ENCODE measurements around the gene BTBD9. TPM values are rescaled to one million over a fixed set of nuclear protein-coding genes. Genes with fewer than 3 reads are reported as not detected.

Gene BTBD9
- total and polyA plus RNA-seq, 4 donors, result 8.7 to 73.9 (median 28.3) TPM

- H3K27ac ChIP-seq (ENCODE audit: low read depth in 1 of 2, low read length in 1 of 2), result peak overlapping the region in 1 of 2 donors; percentile 23
- H3K9me3 ChIP-seq (ENCODE audit: control insufficient read depth in 4 of 4, insufficient read depth in 3 of 4, low read length in 3 of 4), result peaks cover 0 to 2% (median 0%) of the 10 kb centered on the region in 4 donors
- no peak overlapping the region for H3K9ac ChIP-seq (ENCODE audit: insufficient read depth in 1 of 2, low read length in 2 of 2)
- H3K4me3 ChIP-seq, result no peak overlapping the region
- TF ChIP-seq, protein P1, sequence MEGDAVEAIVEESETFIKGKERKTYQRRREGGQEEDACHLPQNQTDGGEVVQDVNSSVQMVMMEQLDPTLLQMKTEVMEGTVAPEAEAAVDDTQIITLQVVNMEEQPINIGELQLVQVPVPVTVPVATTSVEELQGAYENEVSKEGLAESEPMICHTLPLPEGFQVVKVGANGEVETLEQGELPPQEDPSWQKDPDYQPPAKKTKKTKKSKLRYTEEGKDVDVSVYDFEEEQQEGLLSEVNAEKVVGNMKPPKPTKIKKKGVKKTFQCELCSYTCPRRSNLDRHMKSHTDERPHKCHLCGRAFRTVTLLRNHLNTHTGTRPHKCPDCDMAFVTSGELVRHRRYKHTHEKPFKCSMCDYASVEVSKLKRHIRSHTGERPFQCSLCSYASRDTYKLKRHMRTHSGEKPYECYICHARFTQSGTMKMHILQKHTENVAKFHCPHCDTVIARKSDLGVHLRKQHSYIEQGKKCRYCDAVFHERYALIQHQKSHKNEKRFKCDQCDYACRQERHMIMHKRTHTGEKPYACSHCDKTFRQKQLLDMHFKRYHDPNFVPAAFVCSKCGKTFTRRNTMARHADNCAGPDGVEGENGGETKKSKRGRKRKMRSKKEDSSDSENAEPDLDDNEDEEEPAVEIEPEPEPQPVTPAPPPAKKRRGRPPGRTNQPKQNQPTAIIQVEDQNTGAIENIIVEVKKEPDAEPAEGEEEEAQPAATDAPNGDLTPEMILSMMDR (IDR thresholded peaks at IDR 0.05; ENCODE audit: control extremely low read depth, extremely low read depth), result no peak
- peaks cover 0 to 12% (median 5%) of the 10 kb centered on the region in 5 donors for H3K4me1 ChIP-seq (ENCODE audit: control insufficient read depth in 5 of 5, insufficient read depth in 5 of 5, low read length in 5 of 5)
- ATAC-seq (ENCODE audit: insufficient read depth, low FRiP score), result no peak
- no peaks in the 10 kb centered on the region for H3K27me3 ChIP-seq (ENCODE audit: control insufficient read depth in 3 of 3, insufficient read depth in 3 of 3, low read length in 2 of 3)
- peak in 2 of 3 donors; percentile 33 to 68 for DNase-seq
- 81% methylated on average over 8 of the region's 8 CpGs for WGBS, 2 donors
- H3K36me3 ChIP-seq (ENCODE audit: control insufficient read depth in 4 of 4, insufficient read depth in 4 of 4, low read length in 4 of 4), result peaks cover 0 to 1% (median 0%) of the 10 kb centered on the region in 4 donors
Observed at GRCh38 chr6:38370653-38371601, 268.8 kb downstream of the BTBD9 start.

- peaks cover 0 to 1% (median 0%) of the 10 kb centered on the region in 4 donors for H3K36me3 ChIP-seq (ENCODE audit: control insufficient read depth in 4 of 4, insufficient read depth in 4 of 4, low read length in 4 of 4)
- no peak overlapping the region for H3K27ac ChIP-seq (ENCODE audit: low read depth in 1 of 2, low read length in 1 of 2)
- H3K9ac ChIP-seq (ENCODE audit: insufficient read depth in 1 of 2, low read length in 2 of 2), result no peak overlapping the region
- H3K9me3 ChIP-seq (ENCODE audit: control insufficient read depth in 4 of 4, insufficient read depth in 3 of 4, low read length in 3 of 4), result peaks cover 0 to 2% (median 0%) of the 10 kb centered on the region in 4 donors
- H3K27me3 ChIP-seq (ENCODE audit: control insufficient read depth in 3 of 3, insufficient read depth in 3 of 3, low read length in 2 of 3), result no peaks in the 10 kb centered on the region
- no peak overlapping the region for H3K4me3 ChIP-seq
- DNase-seq (no peak), ATAC-seq (ENCODE audit: insufficient read depth, low FRiP score) (no peak)
- H3K4me1 ChIP-seq (ENCODE audit: control insufficient read depth in 5 of 5, insufficient read depth in 5 of 5, low read length in 5 of 5), result peaks cover 0 to 14% (median 5%) of the 10 kb centered on the region in 5 donors
- TF ChIP-seq, protein P1 (IDR thresholded peaks at IDR 0.05; ENCODE audit: control extremely low read depth, extremely low read depth), result no peak
Observed at GRCh38 chr6:38367231-38367630, 272.5 kb downstream of the BTBD9 start.

GRCh38 chr6:38366234-38366633, 273.5 kb downstream of the BTBD9 start:
- Histone ChIP-seq H3K27me3 (ENCODE audit: control insufficient read depth in 3 of 3, insufficient read depth in 3 of 3, low read length in 2 of 3) (no peaks in the 10 kb centered on the region), H3K4me3 (no peak overlapping the region), H3K27ac (ENCODE audit: low read depth in 1 of 2, low read length in 1 of 2) (no peak overlapping the region), H3K9me3 (ENCODE audit: control insufficient read depth in 4 of 4, insufficient read depth in 3 of 4, low read length in 3 of 4) (no peaks in the 10 kb centered on the region), H3K36me3 (ENCODE audit: control insufficient read depth in 4 of 4, insufficient read depth in 4 of 4, low read length in 4 of 4) (peaks cover 0 to 1% (median 0%) of the 10 kb centered on the region in 4 donors), H3K4me1 (ENCODE audit: control insufficient read depth in 5 of 5, insufficient read depth in 5 of 5, low read length in 5 of 5) (peaks cover 0 to 14% (median 1%) of the 10 kb centered on the region in 5 donors), H3K9ac (ENCODE audit: insufficient read depth in 1 of 2, low read length in 2 of 2) (no peak overlapping the region)
- TF ChIP-seq, protein P1 (IDR thresholded peaks at IDR 0.05; ENCODE audit: control extremely low read depth, extremely low read depth), result no peak
- ATAC-seq (ENCODE audit: insufficient read depth, low FRiP score) (no peak), DNase-seq (no peak)
- WGBS, 2 donors, result 89% methylated on average over 3 of the region's 3 CpGs
